Spinal cord (tissue), 10 donors: ENCODE data around the gene SLC7A9. TPM values are rescaled to one million over a fixed set of nuclear protein-coding genes. Genes with fewer than 3 reads are reported as not detected.
A peak's percentile ranks its signal among the peaks of the same experiment; 100 is the strongest.

Experiments
- DNase-seq, 6 donors: peaks; one replicate each; pipeline versions ENCODE4 v3.0.0 to v3.0.0-alpha.2; 2013 to 2015; ENCODE audit warnings: low spot score in 6 of 6, low read depth in 4 of 6
- H3K27ac ChIP-seq: one replicate; pipeline ENCODE4 v1.5.1; 2013; ENCODE audit warnings: low read depth, low read length, control low read depth
- H3K27me3 ChIP-seq: one replicate; pipeline ENCODE4 v1.6.1; 2013; ENCODE audit warnings: low read length; ENCODE audit not compliant: control insufficient read depth, insufficient read depth
- H3K36me3 ChIP-seq: one replicate; pipeline ENCODE4 v1.6.1; 2013; ENCODE audit warnings: low read length; ENCODE audit not compliant: control insufficient read depth, insufficient read depth
- H3K4me1 ChIP-seq: one replicate; pipeline ENCODE4 v1.6.1; 2013; ENCODE audit warnings: low read length; ENCODE audit not compliant: control insufficient read depth, insufficient read depth
- H3K4me3 ChIP-seq: one replicate; pipeline ENCODE4 v1.5.1; 2013; ENCODE audit warnings: low read depth, low read length, control low read depth
- H3K9me3 ChIP-seq: one replicate; pipeline ENCODE4 v1.6.1; 2013; ENCODE audit warnings: low read length; ENCODE audit not compliant: control insufficient read depth, insufficient read depth
- WGBS: methylation state at CpG from one replicate; pipeline ENCODE4 v1.1.5; 2013; ENCODE audit warnings: missing lambda C conversion rate; ENCODE audit not compliant: insufficient coverage; 5-methylcytosine and 5-hydroxymethylcytosine counted together
- long read RNA-seq, 4 donors: transcript quantifications; one replicate each; lab custom pipeline, GENCODE V29; 2026
- polyA plus RNA-seq, 2 donors: library from polyadenylated mRNA; unstranded; fragments of 120-200 nt; gene quantifications; one replicate each; pipeline ENCODE4 v1.2.1, GENCODE V29; 2013; ENCODE audit not compliant: insufficient read length in 2 of 2
- total RNA-seq, 2 donors: library from RNA; depleted of rRNA in 1 of 2; stranded (reverse); fragments of 120-200 nt in 1 of 2; fragments of >200 nt in 1 of 2; gene quantifications; one replicate each; pipeline versions ENCODE4 v1.2.3 to v1.2.4, GENCODE V29; 2013 to 2014
- donor health status: healthy.

The SLC7A9 gene
- total RNA-seq, result 1 to 10 TPM in 1 of 2 donors, under 1 TPM in 1; 0.50 to 1.7 TPM
- 1 to 10 TPM; 1.4 to 3.4 TPM for polyA plus RNA-seq
- long read RNA-seq, donor 1, result 0 reads
- long read RNA-seq, donor 2, result 0 reads
- long read RNA-seq, donor 3, result 0 reads
- long read RNA-seq, donor 4, result 0 reads

- H3K36me3 ChIP-seq, result peaks cover 4% of the 10 kb centered on the region
- H3K27ac ChIP-seq, result no peak within 1 kb of the TSS
- WGBS, result 89% methylated on average over 8 of the region's 14 CpGs
- H3K27me3 ChIP-seq, result no peaks in the 10 kb centered on the region
- H3K9me3 ChIP-seq, result no peaks in the 10 kb centered on the region
- no peak for DNase-seq
- H3K4me1 ChIP-seq, result peaks cover 3% of the 10 kb centered on the region
- H3K4me3 ChIP-seq, result no peak within 1 kb of the TSS
Measured at GRCh38 chr19:32869369-32869965, at the start of gene SLC7A9. TSS of gene SLC7A9 (minus strand) at chr19:32869767. CDS start at chr19:32868534, 1,233 bp downstream.

GRCh38 chr19:32919365-32919764 is 49.8 kb upstream of the SLC7A9 start:
- H3K36me3 ChIP-seq, result peaks cover 63% of the 10 kb centered on the region
- no peaks in the 10 kb centered on the region for H3K9me3 ChIP-seq
- H3K4me3 ChIP-seq, result no peak overlapping the region
- no peaks in the 10 kb centered on the region for H3K27me3 ChIP-seq
- no peak for DNase-seq
- WGBS, result 100% methylated on average over 2 of the region's 4 CpGs
- H3K27ac ChIP-seq, result no peak overlapping the region
- H3K4me1 ChIP-seq, result no peaks in the 10 kb centered on the region

- Histone ChIP-seq H3K27me3 (no peaks in the 10 kb centered on the region), H3K9me3 (no peaks in the 10 kb centered on the region), H3K36me3 (peaks cover 56% of the 10 kb centered on the region), H3K4me1 (no peaks in the 10 kb centered on the region), H3K27ac (no peak overlapping the region), H3K4me3 (no peak overlapping the region)
- 78% methylated on average over 4 of the region's 8 CpGs for WGBS
- no peak for DNase-seq
Measured at GRCh38 chr19:32917616-32917996, 48.0 kb upstream of the SLC7A9 start.

GRCh38 chr19:32916969-32917615 is 47.5 kb upstream of the SLC7A9 start:
- 73% methylated on average over 2 of the region's 4 CpGs for WGBS
- Histone ChIP-seq H3K36me3 (peaks cover 51% of the 10 kb centered on the region), H3K27me3 (no peaks in the 10 kb centered on the region), H3K27ac (no peak overlapping the region), H3K4me3 (no peak overlapping the region), H3K4me1 (no peaks in the 10 kb centered on the region), H3K9me3 (no peaks in the 10 kb centered on the region)
- peak in 1 of 6 donors; percentile 40 for DNase-seq

GRCh38 chr19:32914879-32915660 is 45.5 kb upstream of the SLC7A9 start:
- no peak overlapping the region for H3K4me3 ChIP-seq
- H3K9me3 ChIP-seq, result no peaks in the 10 kb centered on the region
- H3K27ac ChIP-seq, result no peak overlapping the region
- peak in 1 of 6 donors; percentile 6 for DNase-seq
- no peaks in the 10 kb centered on the region for H3K4me1 ChIP-seq
- H3K27me3 ChIP-seq, result no peaks in the 10 kb centered on the region
- H3K36me3 ChIP-seq, result peaks cover 48% of the 10 kb centered on the region
- WGBS, result 73% methylated on average over 7 of the region's 12 CpGs

GRCh38 chr19:32911467-32911866 is 41.9 kb upstream of the SLC7A9 start:
- no peaks in the 10 kb centered on the region for H3K27me3 ChIP-seq
- H3K4me3 ChIP-seq, result no peak overlapping the region
- no peaks in the 10 kb centered on the region for H3K9me3 ChIP-seq
- H3K36me3 ChIP-seq, result peaks cover 49% of the 10 kb centered on the region
- H3K4me1 ChIP-seq, result no peaks in the 10 kb centered on the region
- no peak overlapping the region for H3K27ac ChIP-seq
- 100% methylated on average over 3 of the region's 4 CpGs for WGBS
- DNase-seq, result no peak

- Histone ChIP-seq H3K9me3 (no peaks in the 10 kb centered on the region), H3K4me3 (no peak overlapping the region), H3K36me3 (peaks cover 47% of the 10 kb centered on the region), H3K27me3 (no peaks in the 10 kb centered on the region), H3K27ac (no peak overlapping the region), H3K4me1 (no peaks in the 10 kb centered on the region)
- no CpG with 5 or more reads among the region's 5 CpGs for WGBS
- DNase-seq, result no peak
Measured at GRCh38 chr19:32910874-32911273, 41.3 kb upstream of the SLC7A9 start.

GRCh38 chr19:32910094-32910493 is 40.5 kb upstream of the SLC7A9 start:
- no peak for DNase-seq
- H3K4me3 ChIP-seq, result no peak overlapping the region
- peaks cover 1% of the 10 kb centered on the region for H3K9me3 ChIP-seq
- H3K4me1 ChIP-seq, result no peaks in the 10 kb centered on the region
- H3K27me3 ChIP-seq, result no peaks in the 10 kb centered on the region
- H3K36me3 ChIP-seq, result peaks cover 41% of the 10 kb centered on the region
- H3K27ac ChIP-seq, result no peak overlapping the region
- 100% methylated on average over 1 of the region's 5 CpGs for WGBS

- no peak overlapping the region for H3K27ac ChIP-seq
- H3K27me3 ChIP-seq, result no peaks in the 10 kb centered on the region
- no peaks in the 10 kb centered on the region for H3K4me1 ChIP-seq
- H3K4me3 ChIP-seq, result no peak overlapping the region
- peaks cover 4% of the 10 kb centered on the region for H3K9me3 ChIP-seq
- no peak for DNase-seq
- H3K36me3 ChIP-seq, result peaks cover 34% of the 10 kb centered on the region
Measured at GRCh38 chr19:32909257-32909656, 39.7 kb upstream of the SLC7A9 start.
